NT2/D1 (cell line): ENCODE data around the gene NFE2L1.

Experiments used
- SUZ12 ChIP-seq: IDR thresholded peaks from 2 replicates; pipeline ENCODE4 v1.6.1; 2011; ENCODE audit not compliant: insufficient read length, insufficient read depth; ENCODE audit errors: extremely low read depth
- YY1 ChIP-seq: IDR thresholded peaks from 2 replicates; pipeline ENCODE4 v1.6.1; 2011; ENCODE audit not compliant: insufficient read length, insufficient read depth
- ZNF274 ChIP-seq: IDR thresholded peaks from 2 replicates; pipeline ENCODE4 v1.6.1; 2011; ENCODE audit warnings: mild to moderate bottlenecking, low read depth, low read length

- TF ChIP-seq YY1 (no peak), ZNF274 (no peak), SUZ12 (no peak)
These were observed 3.3 kb upstream of the NFE2L1 start for GRCh38 chr17:48044851-48045250.
